HG02610 (cell line): ENCODE results near the gene TNFRSF14.

Experiments used
- ATAC-seq: cut with Tn5 transposase; IDR thresholded peaks from one replicate; pipeline ENCODE4 v1.9.1; 2021; ENCODE audit warnings: mild to moderate bottlenecking, moderate library complexity; ENCODE audit not compliant: unreplicated experiment

The TNFRSF14 gene

GRCh38 chr1:2611621-2612437 is 55.7 kb downstream of the TNFRSF14 start:
- no peak for ATAC-seq

- ATAC-seq: no peak
These were observed 56.6 kb downstream of the TNFRSF14 start for GRCh38 chr1:2612591-2613365.
